GM19468 (cell line): Measurements from ENCODE around the gene TRIM10.

ENCODE experiments used
- ATAC-seq: cut with Tn5 transposase; IDR thresholded peaks from one replicate; pipeline ENCODE4 v1.9.1; 2021; ENCODE audit warnings: mild to moderate bottlenecking, moderate library complexity, moderate number of reproducible peaks; ENCODE audit not compliant: unreplicated experiment; ENCODE audit errors: extremely low read depth

TRIM10 gene

GRCh38 chr6:30160785-30161531, at the start of gene TRIM10:
Gene TRIM10 (minus strand): TSS chr6:30161211. CDS start chr6:30160858, 353 bp downstream.
- no peak for ATAC-seq

- ATAC-seq: no peak
Measured at GRCh38 chr6:30207619-30208295, 46.7 kb upstream of the TRIM10 start.

- no peak for ATAC-seq
Measured at GRCh38 chr6:30206799-30207618, 46.0 kb upstream of the TRIM10 start.

- ATAC-seq: no peak
Measured at GRCh38 chr6:30206152-30206551, 45.1 kb upstream of the TRIM10 start.

GRCh38 chr6:30204116-30204515, 43.1 kb upstream of the TRIM10 start:
- no peak for ATAC-seq

DNA sequence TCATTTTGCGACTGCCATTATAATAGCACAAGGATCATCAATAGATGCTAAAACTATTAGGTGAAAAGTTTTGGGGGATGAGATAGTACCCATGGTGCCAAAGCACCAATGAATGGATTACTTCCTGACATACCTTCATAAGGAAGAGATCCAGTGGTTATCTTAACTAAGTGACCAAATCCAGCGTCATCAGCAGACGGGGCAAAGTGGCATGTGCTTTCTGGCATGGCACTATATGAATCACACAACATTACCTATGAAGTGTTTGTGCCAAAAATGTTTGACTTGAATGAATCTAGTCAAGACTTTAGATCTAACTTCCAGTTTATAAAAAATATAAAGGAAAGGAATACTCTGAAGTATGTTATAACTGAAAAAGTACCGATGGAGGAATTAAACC, 41.4 kb upstream of the TRIM10 start:
- no peak for ATAC-seq

DNA sequence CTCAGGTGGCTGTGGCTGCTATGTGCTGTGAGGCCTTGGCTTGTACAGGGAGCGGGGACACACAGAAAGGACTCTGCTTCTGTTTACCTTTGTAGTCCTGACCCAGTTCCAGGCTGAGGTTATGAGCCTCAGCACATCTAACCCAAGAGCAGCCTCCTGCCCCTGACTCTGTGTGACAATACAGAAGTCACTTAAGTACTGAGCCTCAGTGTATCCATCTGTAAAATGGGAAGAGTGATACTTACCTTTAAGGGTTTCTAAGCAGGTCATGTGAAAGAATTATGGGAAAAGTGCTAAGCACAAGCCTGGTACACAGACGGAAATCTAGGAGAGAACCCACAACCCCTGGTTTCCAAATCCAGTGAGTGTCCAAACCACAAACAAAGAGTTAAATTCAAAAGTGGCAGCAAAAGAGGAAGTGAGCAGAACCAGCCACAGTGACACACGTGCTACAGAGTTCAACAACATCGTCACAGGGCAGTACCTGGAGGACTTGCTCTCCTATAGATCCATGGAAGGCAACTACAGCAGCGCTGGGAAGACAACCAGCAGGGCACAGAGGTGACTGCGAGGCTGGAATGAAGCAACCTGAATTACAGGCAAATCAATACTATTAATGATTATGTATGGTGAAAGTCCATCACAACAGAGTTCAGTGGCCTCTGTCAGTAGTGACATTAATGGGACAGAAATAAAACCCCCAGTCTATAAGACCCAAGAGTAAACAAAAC, 39.7 kb upstream of the TRIM10 start:
- ATAC-seq: no peak

GRCh38 chr6:30198166-30199084, 37.4 kb upstream of the TRIM10 start:
- no peak for ATAC-seq

DNA sequence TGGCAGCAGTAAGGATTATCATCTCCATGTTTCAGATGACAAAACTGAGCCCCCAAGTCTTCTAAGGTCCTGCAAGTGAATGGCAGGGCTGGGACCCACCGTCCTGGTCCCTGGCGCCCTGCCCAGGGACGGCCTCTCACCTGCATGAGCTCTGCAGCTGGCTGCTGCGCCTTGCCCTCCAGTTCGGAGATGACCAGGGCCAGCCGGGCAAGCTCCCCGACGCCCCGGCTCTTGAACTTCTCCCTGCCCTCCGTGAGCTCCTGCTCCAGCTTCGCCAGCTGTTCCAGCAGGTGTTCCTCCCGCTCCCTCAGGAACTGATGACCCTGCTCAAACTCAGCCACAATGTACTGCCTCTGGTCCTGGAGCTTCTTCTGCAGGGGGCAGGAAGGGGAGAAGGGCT, 35.4 kb upstream of the TRIM10 start:
- ATAC-seq: no peak

GRCh38 chr6:30195951-30196350, 34.9 kb upstream of the TRIM10 start:
- ATAC-seq: no peak

GRCh38 chr6:30194797-30195690, 34.0 kb upstream of the TRIM10 start:
- no peak for ATAC-seq

GRCh38 chr6:30192076-30192475, 31.1 kb upstream of the TRIM10 start:
- no peak for ATAC-seq

- ATAC-seq: no peak
Measured at GRCh38 chr6:30188541-30188940, 27.5 kb upstream of the TRIM10 start.

DNA sequence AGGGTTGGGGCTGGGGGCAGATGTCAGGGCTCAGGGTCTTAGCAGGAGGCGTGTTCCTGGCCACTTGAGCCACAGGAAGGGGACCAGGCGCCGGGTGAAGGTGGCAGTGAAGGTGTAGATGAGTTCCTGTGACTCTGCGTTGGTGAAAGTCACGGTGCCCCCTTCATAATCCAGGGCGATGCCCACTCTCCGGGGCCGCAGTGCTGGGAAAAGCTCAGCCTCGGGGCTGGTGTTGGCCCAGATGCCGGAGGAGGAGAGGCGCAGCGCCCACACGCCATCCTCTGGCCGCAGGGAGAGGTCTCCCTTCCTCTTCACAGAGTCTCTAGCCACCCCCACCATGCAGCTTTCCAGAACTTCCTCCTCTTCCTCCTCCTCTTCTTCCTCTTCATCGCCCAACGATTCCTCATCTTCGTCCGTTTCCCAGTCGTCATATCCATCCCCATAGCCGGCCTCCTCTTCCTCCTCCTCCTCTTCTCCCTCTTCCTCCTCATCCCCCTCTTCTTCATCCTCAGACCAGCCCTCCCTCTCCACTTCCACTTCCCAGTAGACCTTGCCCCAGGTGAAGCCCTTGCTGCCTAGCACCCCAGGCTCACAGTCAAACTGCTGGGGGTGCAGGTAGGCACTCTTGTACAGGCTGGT, 25.0 kb upstream of the TRIM10 start:
- no peak for ATAC-seq

DNA sequence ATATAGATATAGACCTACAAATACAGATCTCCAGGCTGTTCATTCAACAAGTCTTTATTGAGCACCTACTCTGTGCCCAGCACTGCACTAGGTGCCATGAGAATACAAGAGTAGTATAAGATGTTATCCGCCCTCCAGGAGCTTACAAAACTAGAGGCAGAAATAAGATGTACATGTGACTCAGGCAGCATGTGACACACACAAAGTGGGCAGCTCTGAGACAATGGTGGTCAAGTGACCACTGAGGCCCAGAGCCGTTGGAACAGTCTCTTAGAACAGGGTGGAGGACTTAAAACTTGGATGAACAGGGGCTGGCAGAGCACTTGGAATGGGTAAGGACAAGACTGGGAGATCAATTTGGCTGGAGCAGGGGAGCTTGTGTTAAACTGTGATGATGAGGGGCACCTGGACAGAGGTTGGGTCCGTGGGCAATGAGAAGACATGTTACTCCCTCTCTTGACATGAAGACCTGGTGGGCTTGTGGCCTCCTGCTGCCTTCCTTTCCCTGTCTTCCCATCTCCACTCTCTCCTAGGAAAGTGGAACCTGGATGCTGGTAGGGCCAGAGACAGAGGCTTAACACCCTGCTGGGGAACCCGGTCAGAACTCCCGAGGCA, 23.5 kb upstream of the TRIM10 start:
- no peak for ATAC-seq

GRCh38 chr6:30180145-30180544, 19.1 kb upstream of the TRIM10 start:
- ATAC-seq: no peak

DNA sequence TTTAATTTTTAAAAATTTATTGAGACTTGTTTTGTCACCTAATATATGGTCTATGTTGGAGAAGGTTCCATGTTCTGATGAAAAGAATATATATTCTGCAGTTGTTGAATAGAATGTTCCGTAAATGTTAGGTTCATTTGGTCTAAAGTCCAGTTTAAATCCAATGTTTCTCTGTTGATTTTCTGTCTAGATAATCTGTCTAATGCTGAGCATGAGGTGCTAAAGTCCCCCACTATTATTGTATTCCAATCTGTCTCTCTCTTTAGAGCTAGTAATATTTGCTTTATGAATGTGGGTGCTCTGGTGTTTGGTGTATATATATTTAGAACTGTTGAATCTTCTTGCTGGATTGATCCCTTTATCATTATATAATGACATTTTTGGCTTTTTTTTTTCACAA, 17.8 kb upstream of the TRIM10 start:
- no peak for ATAC-seq
